Cardiac fibroblast (primary cell): Measurements from ENCODE around the gene BRS3.

Experiments
- DNase-seq, 2 donors: peaks; one replicate each; pipeline versions ENCODE4 v3.0.0 to v3.0.0-alpha.2; 2010; ENCODE audit warnings: low read depth in 2 of 2
- H3K4me3 ChIP-seq, 2 donors: replicated peaks in 1 of 2; 1 replicate in 1 of 2; 2 replicates in 1 of 2; pipeline ENCODE4 v1.5.1; 2011; ENCODE audit warnings: low read depth in 2 of 2, low read length in 2 of 2, mild to moderate bottlenecking in 2 of 2, moderate library complexity in 1 of 2
- CTCF ChIP-seq: IDR thresholded peaks from one replicate; pipeline ENCODE4 v1.5.1; 2011; ENCODE audit warnings: low read depth, mild to moderate bottlenecking, low read length, inconsistent platforms

Gene BRS3

GRCh38 chrX:136452614-136453013 lies 35.1 kb upstream of the BRS3 start:
- no peak for TF ChIP-seq CTCF
- no peak overlapping the region for H3K4me3 ChIP-seq
- no peak for DNase-seq

GRCh38 chrX:136453114-136453513 lies 34.6 kb upstream of the BRS3 start:
- no peak overlapping the region for H3K4me3 ChIP-seq
- no peak for TF ChIP-seq CTCF
- DNase-seq, result no peak

GRCh38 chrX:136453771-136454170 lies 34.0 kb upstream of the BRS3 start:
- DNase-seq, result no peak
- TF ChIP-seq CTCF, result no peak
- H3K4me3 ChIP-seq, result no peak overlapping the region

DNA sequence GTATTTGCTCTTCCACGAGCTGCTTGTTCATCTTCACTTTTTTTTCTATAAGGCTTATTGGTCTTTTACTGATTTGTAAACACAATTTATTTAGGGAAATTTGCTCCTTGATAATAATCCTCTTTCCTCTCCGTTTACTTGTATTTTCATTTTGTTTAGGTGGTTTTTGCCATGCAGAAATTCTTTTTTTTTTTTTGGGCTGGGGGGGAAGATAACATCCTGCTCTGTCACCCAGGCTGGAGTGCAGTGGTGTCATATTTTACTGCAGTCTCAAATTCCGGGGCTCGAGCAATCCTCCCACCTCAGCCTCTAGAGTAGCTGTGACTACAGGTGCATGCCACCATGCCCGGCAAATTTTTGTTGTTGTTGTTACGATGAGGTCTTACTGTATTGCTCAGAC lies 31.6 kb upstream of the BRS3 start:
- DNase-seq, result no peak
- no peak overlapping the region for H3K4me3 ChIP-seq
- TF ChIP-seq CTCF, result no peak

- TF ChIP-seq CTCF, result no peak
- DNase-seq, result no peak
Measured at GRCh38 chrX:136457303-136457917, 30.3 kb upstream of the BRS3 start.

DNA sequence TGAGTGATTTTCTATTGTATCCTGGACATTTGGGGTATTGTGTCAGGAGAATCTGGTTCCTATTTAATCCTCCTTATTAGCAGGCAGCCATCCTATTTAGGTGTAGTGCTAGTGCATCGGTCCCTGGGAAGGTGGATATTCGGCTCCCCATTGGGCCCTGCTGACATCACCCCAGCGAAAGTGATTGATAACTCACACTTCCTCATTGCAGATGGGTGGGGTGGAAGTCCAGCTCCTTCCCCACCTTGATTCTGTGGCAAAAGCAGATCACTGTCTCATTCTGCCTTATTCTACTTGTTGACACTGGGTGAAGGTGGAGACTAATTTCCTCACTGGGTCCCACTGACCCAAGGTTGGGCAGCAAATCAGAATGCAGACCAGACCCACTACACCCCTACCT lies 23.2 kb upstream of the BRS3 start:
- H3K4me3 ChIP-seq, result no peak overlapping the region
- no peak for DNase-seq
- TF ChIP-seq CTCF, result no peak

More at GRCh38 chrX:136457303-136457917, 30.3 kb upstream of the BRS3 start:
- no peak overlapping the region for H3K4me3 ChIP-seq

GRCh38 chrX:136467303-136467702 lies 20.4 kb upstream of the BRS3 start:
- TF ChIP-seq CTCF, result no peak
- DNase-seq, result no peak

More at GRCh38 chrX:136467303-136467702, 20.4 kb upstream of the BRS3 start:
- H3K4me3 ChIP-seq, result no peak overlapping the region
